ENCODE data around the gene FBXO3. TPM values are rescaled to one million over a fixed set of nuclear protein-coding genes. Genes with fewer than 3 reads are reported as not detected.
"Not testable (repeated sequence)": the region's sequence is repeated elsewhere in the genome, so short reads cannot be mapped to it uniquely, and the experiment has no call there.

Gene FBXO3
- total and polyA plus RNA-seq, 12 donors: 21.9 to 72.5 (median 55.7) TPM

DNA sequence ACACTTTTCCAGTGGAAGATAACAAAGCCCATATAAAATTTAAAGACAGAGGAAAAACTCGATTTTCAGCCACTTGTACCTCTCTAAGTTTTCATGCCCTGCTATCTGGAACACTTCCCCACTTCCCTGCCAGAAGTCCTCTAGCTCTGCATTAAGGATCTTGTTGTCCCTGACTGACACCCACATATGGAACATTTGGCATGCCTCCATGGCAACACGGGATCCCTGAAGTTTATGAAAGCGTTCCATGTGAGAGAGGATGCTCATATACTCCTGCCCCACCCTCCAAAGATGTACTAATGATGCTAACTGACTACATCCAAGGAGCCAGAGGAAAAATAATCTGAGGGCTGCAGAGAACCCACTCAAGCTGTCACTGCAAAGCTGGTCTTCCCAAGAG lies 64.9 kb downstream of the FBXO3 start:
- ATAC-seq: no peak
- intact Hi-C loops (cut with DNase I): no loop called here
- no peak overlapping the region for H3K4me3 ChIP-seq
- H3K36me3 ChIP-seq: peaks cover 0 to 96% (median 28%) of the 10 kb centered on the region in 9 donors
- peak overlapping the region in 3 of 10 donors; percentile 34 to 92 (median 86) for H3K27ac ChIP-seq
- H3K27me3 ChIP-seq: no peaks in the 10 kb centered on the region
- 11 to 22% methylated on average over 3 of the region's 3 CpGs for WGBS, 2 donors
- H3K4me1 ChIP-seq: peaks cover 7 to 80% (median 73%) of the 10 kb centered on the region in 9 donors
- no peak for DNase-seq
- no peaks in the 10 kb centered on the region for H3K9me3 ChIP-seq
- TF ChIP-seq, protein P1, sequence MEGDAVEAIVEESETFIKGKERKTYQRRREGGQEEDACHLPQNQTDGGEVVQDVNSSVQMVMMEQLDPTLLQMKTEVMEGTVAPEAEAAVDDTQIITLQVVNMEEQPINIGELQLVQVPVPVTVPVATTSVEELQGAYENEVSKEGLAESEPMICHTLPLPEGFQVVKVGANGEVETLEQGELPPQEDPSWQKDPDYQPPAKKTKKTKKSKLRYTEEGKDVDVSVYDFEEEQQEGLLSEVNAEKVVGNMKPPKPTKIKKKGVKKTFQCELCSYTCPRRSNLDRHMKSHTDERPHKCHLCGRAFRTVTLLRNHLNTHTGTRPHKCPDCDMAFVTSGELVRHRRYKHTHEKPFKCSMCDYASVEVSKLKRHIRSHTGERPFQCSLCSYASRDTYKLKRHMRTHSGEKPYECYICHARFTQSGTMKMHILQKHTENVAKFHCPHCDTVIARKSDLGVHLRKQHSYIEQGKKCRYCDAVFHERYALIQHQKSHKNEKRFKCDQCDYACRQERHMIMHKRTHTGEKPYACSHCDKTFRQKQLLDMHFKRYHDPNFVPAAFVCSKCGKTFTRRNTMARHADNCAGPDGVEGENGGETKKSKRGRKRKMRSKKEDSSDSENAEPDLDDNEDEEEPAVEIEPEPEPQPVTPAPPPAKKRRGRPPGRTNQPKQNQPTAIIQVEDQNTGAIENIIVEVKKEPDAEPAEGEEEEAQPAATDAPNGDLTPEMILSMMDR (IDR thresholded peaks at IDR 0.05): no peak

DNA sequence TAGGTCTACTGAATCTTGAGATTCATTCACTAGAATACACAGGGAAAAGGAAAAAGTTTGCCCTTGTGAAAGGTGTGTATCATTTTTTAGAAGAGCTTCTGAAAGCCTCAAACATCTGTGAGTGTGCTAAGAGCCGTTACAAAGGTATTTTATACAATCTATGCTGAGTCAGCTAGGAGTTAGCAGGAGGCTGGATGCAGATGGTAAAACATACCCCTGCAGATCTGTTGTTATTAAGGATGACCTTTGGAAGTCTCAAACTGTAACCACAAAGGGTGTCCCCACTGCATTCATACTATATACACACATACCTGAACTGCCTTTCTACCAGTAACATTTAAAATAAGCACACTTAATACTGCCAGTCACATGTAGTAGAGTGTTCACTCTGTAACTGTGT lies 65.3 kb downstream of the FBXO3 start:
- Histone ChIP-seq H3K27ac (peak overlapping the region in 3 of 10 donors; percentile 34 to 92 (median 86)), H3K4me3 (no peak overlapping the region), H3K9me3 (no peaks in the 10 kb centered on the region), H3K36me3 (peaks cover 0 to 91% (median 28%) of the 10 kb centered on the region in 9 donors), H3K27me3 (no peaks in the 10 kb centered on the region), H3K4me1 (peaks cover 7 to 81% (median 73%) of the 10 kb centered on the region in 9 donors)
- DNase-seq (no peak), ATAC-seq (no peak)
- intact Hi-C loops (cut with DNase I): no loop called here
- WGBS, 2 donors: 80 to 90% methylated on average over 1 of the region's 1 CpG
- TF ChIP-seq, protein P1 (IDR thresholded peaks at IDR 0.05): no peak

DNA sequence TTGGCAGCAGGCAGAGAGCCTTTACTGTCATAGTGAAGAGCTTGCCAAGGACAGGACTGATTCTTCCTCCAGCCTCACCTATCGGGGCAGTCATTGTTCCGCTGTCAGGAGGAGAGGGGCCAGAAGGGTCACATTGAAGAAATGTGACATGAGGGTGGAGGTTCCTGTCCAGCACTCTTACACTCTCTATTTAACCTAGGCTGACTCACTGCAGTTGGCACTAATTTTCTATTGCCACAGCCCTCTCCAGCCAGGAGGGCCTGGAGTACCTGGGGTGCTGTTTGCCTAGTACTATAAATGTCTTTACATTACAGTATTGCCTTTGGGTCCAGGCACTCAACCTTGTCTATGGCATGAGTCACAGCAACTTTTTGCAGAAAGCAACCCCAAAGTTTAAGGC lies 66.5 kb downstream of the FBXO3 start:
- intact Hi-C loops (cut with DNase I); H3K27me3 ChIP-seq; H3K9me3 ChIP-seq; DNase-seq; H3K4me3 ChIP-seq: not testable (repeated sequence)
- Histone ChIP-seq H3K27ac (peak overlapping the region in 9 of 10 donors; percentile 40 to 92 (median 65)), H3K4me1 (peaks cover 11 to 81% (median 73%) of the 10 kb centered on the region in 9 donors), H3K36me3 (peaks cover 0 to 80% (median 28%) of the 10 kb centered on the region in 9 donors)
- WGBS, 2 donors: 71% methylated on average over 1 of the region's 2 CpGs; no CpG with 5 or more reads in 1 of the 2 donors
- peak in 7 of 8 donors; percentile 30 to 80 (median 54) for ATAC-seq

DNA sequence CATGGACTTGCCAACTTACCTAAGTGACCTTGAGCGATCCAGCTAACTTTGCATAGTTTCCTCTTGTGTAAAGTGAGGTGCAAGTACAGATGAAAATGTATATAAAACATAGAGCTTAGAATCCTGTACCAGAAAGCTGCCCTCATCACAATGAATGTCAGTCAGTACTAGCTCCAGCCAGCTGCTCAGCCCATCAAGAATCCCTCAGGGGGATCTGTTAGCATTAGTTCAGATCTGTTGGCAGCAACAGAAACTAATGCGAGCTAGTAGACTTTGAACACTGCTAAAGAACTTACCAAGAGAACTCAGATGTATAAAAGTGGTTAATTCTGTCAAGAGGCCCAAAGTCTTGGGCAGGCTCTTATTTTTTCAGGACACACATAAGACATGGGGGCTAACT lies 67.4 kb downstream of the FBXO3 start:
- H3K9me3 ChIP-seq: no peaks in the 10 kb centered on the region
- H3K27ac ChIP-seq: peak overlapping the region in 9 of 10 donors; percentile 40 to 92 (median 86)
- no peaks in the 10 kb centered on the region for H3K27me3 ChIP-seq
- H3K4me1 ChIP-seq: peaks cover 20 to 81% (median 76%) of the 10 kb centered on the region in 9 donors
- intact Hi-C loops (cut with DNase I): no loop called here
- H3K4me3 ChIP-seq: no peak overlapping the region
- H3K36me3 ChIP-seq: peaks cover 0 to 71% (median 21%) of the 10 kb centered on the region in 9 donors
- peak in 1 of 8 donors; percentile 27 for ATAC-seq
- no peak for DNase-seq
- WGBS, 2 donors: 67 to 71% methylated on average over 2 of the region's 2 CpGs
- TF ChIP-seq, protein P1 (IDR thresholded peaks at IDR 0.05): no peak

DNA sequence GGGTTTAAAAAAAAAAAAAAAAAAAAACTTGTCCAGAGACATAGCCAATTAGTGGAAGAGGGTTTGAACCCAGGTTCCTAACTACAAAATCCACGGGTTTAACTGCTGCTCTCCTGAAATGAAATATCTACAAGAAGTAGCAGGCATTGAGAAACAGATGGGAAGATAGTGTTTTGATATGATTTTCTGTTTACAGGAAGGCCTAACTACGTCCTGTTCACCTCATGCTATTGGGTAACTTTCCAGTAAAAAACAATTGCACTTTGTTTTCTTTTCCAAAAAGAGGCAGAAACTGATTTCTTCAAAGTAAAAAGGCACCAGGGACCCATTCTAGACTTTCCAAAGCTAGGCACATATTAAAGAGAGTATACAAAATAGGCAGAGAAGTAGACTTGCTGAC lies 67.8 kb downstream of the FBXO3 start:
- Histone ChIP-seq H3K9me3 (no peaks in the 10 kb centered on the region), H3K4me3 (no peak overlapping the region), H3K36me3 (peaks cover 0 to 67% (median 20%) of the 10 kb centered on the region in 9 donors), H3K27me3 (no peaks in the 10 kb centered on the region), H3K4me1 (peaks cover 21 to 85% (median 80%) of the 10 kb centered on the region in 9 donors), H3K27ac (peak overlapping the region in 9 of 10 donors; percentile 40 to 92 (median 86))
- DNase-seq: no peak
- ATAC-seq: no peak
- TF ChIP-seq, protein P1 (IDR thresholded peaks at IDR 0.05): no peak
- WGBS, 2 donors: 55 to 59% methylated on average over 2 of the region's 2 CpGs
- intact Hi-C loops (cut with DNase I): no loop called here

All from heart right ventricle (tissue), 16 donors.